HepG2 (cell line): ENCODE measurements around the gene SAPCD2. TPM values are rescaled to one million over a fixed set of nuclear protein-coding genes. Genes with fewer than 3 reads are reported as not detected.

Experiments used
- BCL3 ChIP-seq: sonication (generic); formaldehyde crosslinking; IDR thresholded peaks from 2 replicates; pipeline ENCODE4 v1.5.1; 2020; ENCODE audit warnings: mild to moderate bottlenecking, missing genetic modification reagents, moderate library complexity
- BORCS8-MEF2B ChIP-seq: sonication (generic); formaldehyde crosslinking; IDR thresholded peaks from 2 replicates; pipeline ENCODE4 v1.8.0; 2022; ENCODE audit warnings: mild to moderate bottlenecking, missing genetic modification reagents
- DNMT1 ChIP-seq: sonication (generic); formaldehyde crosslinking; IDR thresholded peaks from 2 replicates; pipeline ENCODE4 v1.5.1; 2020; ENCODE audit warnings: mild to moderate bottlenecking, missing genetic modification reagents
- GTF2F1 ChIP-seq: fragments of 150-350 bp; IDR thresholded peaks from 2 replicates; pipeline ENCODE4 v1.6.1; 2014; ENCODE audit warnings: low read length
- HNRNPH1 ChIP-seq: fragments of 200-400 bp; formaldehyde crosslinking; optimal IDR thresholded peaks from 2 replicates; pipeline ENCODE3; 2017; ENCODE audit warnings: mild to moderate bottlenecking, low read depth, low read length
- IRX3 ChIP-seq: sonication (generic); formaldehyde crosslinking; IDR thresholded peaks from 2 replicates; pipeline ENCODE4 v1.8.1; 2023; ENCODE audit warnings: mild to moderate bottlenecking, low read depth, missing genetic modification reagents, borderline replicate concordance
- SP140L ChIP-seq: sonication (generic); formaldehyde crosslinking; IDR thresholded peaks from 2 replicates; pipeline ENCODE4 v1.4.0; 2020; ENCODE audit warnings: missing genetic modification reagents, borderline replicate concordance
- TFAP4 ChIP-seq: sonication (generic); IDR thresholded peaks from 2 replicates; pipeline ENCODE4 v1.6.1; 2016; ENCODE audit warnings: low read depth, borderline replicate concordance
- XRCC5 ChIP-seq: fragments of 200-400 bp; formaldehyde crosslinking; optimal IDR thresholded peaks from 2 replicates; pipeline ENCODE3; 2017; ENCODE audit warnings: mild to moderate bottlenecking, low read length
- ZC3H13 ChIP-seq: sonication (generic); formaldehyde crosslinking; IDR thresholded peaks from 2 replicates; pipeline ENCODE4 v1.8.1; 2023; ENCODE audit warnings: mild to moderate bottlenecking, missing genetic modification reagents, moderate library complexity
- ZNF274 ChIP-seq: sonication (generic); formaldehyde crosslinking; IDR thresholded peaks from 2 replicates; pipeline ENCODE4 v1.5.1; 2020; ENCODE audit warnings: mild to moderate bottlenecking, missing genetic modification reagents
- ZNF512B ChIP-seq: sonication (generic); formaldehyde crosslinking; IDR thresholded peaks from 2 replicates; pipeline ENCODE4 v1.5.1; 2020; ENCODE audit warnings: missing genetic modification reagents, mild to moderate bottlenecking, borderline replicate concordance
- polyA plus RNA-seq, 8 experiments: library from polyadenylated mRNA; depleted of rRNA in 3 of 8; stranded (reverse) in 7 of 8; unstranded in 1 of 8; fragments of >200 nt; fragmentation: Illumina TruSeq in 4 of 8; extraction: Trizol in 4 of 8; gene quantifications; 2 replicates each; pipeline versions ENCODE4 v1.2.1 to v1.2.3, GENCODE V29; 2011 to 2016; ENCODE audit warnings: low read depth in 4 of 8, missing spikeins in 1 of 8, mixed read lengths in 1 of 8; ENCODE audit not compliant: insufficient read depth in 1 of 8
- total RNA-seq, 5 experiments: library from RNA; depleted of rRNA; stranded (reverse); fragments of >200 nt; fragmentation: Illumina TruSeq; extraction: Trizol; gene quantifications; 2 replicates each; pipeline ENCODE4 v1.2.3, GENCODE V29; 2016; ENCODE audit warnings: low read depth in 1 of 5
- TF ChIP-seq, protein P1 (sequence below): sonication (generic); formaldehyde crosslinking; IDR thresholded peaks from 2 replicates; pipeline ENCODE4 v1.5.0; 2020; ENCODE audit warnings: mild to moderate bottlenecking, missing genetic modification reagents, borderline replicate concordance
- TF ChIP-seq, protein P2 (sequence below): sonication (generic); formaldehyde crosslinking; IDR thresholded peaks from 2 replicates; pipeline ENCODE4 v1.4.0; 2020; ENCODE audit warnings: mild to moderate bottlenecking, missing genetic modification reagents
- TF ChIP-seq, protein P3 (sequence below): sonication (generic); formaldehyde crosslinking; IDR thresholded peaks from 2 replicates; pipeline ENCODE4 v1.4.0; 2020; ENCODE audit warnings: mild to moderate bottlenecking, missing genetic modification reagents

SAPCD2 gene
- total and polyA plus RNA-seq, 2 of the 13 experiments (the other 11 are each of a cell fraction or from before 2014, with no cell fraction given), result 21.9 to 42.8 TPM

DNA sequence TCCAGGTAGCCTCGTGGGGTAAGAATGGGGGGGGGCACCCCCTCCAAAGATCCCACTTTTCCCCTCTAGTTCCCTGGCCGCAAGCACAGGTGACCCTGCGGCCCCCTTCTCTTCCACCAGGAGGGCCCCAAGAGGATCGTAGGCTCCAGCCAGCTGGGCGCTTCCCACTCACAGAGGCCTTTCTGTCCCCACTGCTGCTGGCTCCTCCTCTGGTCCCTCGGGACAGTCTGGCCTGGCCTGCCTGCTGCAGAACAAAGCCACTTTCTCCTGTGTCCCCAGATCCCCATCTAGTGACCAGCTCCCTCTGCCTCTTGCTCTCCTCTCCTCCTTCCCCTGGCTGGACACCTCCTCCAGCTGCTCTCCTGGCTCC lies 534 bp upstream of the SAPCD2 start (continued):
- TF ChIP-seq ZC3H13 (CRISPR knock-in tag) (no peak), DNMT1 (no peak), ZNF274 (CRISPR knock-in tag) (no peak; the same call in none of the 2 replicates), IRX3 (CRISPR knock-in tag) (no peak), SP140L (no peak), TFAP4 (0 out of 2 replicates have a peak, but pooled peaks have one; percentile 23), BCL3 (CRISPR knock-in tag) (peak; percentile 58; the same call in 1 of the 2 replicates), ZNF512B (CRISPR knock-in tag) (no peak), BORCS8-MEF2B (CRISPR knock-in tag) (no peak), GTF2F1 (no peak), XRCC5 (peak; percentile 59), HNRNPH1 (no peak)
- TF ChIP-seq, protein P1, sequence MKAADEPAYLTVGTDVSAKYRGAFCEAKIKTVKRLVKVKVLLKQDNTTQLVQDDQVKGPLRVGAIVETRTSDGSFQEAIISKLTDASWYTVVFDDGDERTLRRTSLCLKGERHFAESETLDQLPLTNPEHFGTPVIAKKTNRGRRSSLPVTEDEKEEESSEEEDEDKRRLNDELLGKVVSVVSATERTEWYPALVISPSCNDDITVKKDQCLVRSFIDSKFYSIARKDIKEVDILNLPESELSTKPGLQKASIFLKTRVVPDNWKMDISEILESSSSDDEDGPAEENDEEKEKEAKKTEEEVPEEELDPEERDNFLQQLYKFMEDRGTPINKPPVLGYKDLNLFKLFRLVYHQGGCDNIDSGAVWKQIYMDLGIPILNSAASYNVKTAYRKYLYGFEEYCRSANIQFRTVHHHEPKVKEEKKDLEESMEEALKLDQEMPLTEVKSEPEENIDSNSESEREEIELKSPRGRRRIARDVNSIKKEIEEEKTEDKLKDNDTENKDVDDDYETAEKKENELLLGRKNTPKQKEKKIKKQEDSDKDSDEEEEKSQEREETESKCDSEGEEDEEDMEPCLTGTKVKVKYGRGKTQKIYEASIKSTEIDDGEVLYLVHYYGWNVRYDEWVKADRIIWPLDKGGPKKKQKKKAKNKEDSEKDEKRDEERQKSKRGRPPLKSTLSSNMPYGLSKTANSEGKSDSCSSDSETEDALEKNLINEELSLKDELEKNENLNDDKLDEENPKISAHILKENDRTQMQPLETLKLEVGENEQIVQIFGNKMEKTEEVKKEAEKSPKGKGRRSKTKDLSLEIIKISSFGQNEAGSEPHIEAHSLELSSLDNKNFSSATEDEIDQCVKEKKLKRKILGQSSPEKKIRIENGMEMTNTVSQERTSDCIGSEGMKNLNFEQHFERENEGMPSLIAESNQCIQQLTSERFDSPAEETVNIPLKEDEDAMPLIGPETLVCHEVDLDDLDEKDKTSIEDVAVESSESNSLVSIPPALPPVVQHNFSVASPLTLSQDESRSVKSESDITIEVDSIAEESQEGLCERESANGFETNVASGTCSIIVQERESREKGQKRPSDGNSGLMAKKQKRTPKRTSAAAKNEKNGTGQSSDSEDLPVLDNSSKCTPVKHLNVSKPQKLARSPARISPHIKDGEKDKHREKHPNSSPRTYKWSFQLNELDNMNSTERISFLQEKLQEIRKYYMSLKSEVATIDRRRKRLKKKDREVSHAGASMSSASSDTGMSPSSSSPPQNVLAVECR (CRISPR knock-in tag), result no peak
- TF ChIP-seq, protein P2, sequence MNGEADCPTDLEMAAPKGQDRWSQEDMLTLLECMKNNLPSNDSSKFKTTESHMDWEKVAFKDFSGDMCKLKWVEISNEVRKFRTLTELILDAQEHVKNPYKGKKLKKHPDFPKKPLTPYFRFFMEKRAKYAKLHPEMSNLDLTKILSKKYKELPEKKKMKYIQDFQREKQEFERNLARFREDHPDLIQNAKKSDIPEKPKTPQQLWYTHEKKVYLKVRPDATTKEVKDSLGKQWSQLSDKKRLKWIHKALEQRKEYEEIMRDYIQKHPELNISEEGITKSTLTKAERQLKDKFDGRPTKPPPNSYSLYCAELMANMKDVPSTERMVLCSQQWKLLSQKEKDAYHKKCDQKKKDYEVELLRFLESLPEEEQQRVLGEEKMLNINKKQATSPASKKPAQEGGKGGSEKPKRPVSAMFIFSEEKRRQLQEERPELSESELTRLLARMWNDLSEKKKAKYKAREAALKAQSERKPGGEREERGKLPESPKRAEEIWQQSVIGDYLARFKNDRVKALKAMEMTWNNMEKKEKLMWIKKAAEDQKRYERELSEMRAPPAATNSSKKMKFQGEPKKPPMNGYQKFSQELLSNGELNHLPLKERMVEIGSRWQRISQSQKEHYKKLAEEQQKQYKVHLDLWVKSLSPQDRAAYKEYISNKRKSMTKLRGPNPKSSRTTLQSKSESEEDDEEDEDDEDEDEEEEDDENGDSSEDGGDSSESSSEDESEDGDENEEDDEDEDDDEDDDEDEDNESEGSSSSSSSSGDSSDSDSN (CRISPR knock-in tag), result peak; percentile 51
- TF ChIP-seq, protein P3, sequence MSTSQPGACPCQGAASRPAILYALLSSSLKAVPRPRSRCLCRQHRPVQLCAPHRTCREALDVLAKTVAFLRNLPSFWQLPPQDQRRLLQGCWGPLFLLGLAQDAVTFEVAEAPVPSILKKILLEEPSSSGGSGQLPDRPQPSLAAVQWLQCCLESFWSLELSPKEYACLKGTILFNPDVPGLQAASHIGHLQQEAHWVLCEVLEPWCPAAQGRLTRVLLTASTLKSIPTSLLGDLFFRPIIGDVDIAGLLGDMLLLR (CRISPR knock-in tag), result no peak
